GM12892 (cell line): ENCODE data around the gene GALNS.

Experiments
- POLR2A ChIP-seq: IDR thresholded peaks from 2 replicates; pipeline ENCODE4 v1.6.1; 2011; ENCODE audit warnings: low read depth, low read length, control low read depth
- POLR2AphosphoS5 ChIP-seq: IDR thresholded peaks from 2 replicates; pipeline ENCODE4 v1.6.1; 2011; ENCODE audit warnings: low read depth, low read length, control low read depth
- TAF1 ChIP-seq: IDR thresholded peaks from 2 replicates; pipeline ENCODE4 v1.6.1; 2011; ENCODE audit warnings: low read depth, mild to moderate bottlenecking, control low read depth, low read length, borderline replicate concordance

- no peak for TF ChIP-seq POLR2AphosphoS5
- no peak for TF ChIP-seq POLR2A
- no peak for TF ChIP-seq TAF1
Measured at GRCh38 chr16:88859381-88860091, 2.8 kb upstream of the GALNS start.
